Activated T-cell treated with anti-CD3 and anti-CD28 coated beads, Interleukin-2, amount 50 U/mL, for 72 hours (primary cell): Measurements from ENCODE around the gene SEC14L1. TPM values are rescaled to one million over a fixed set of nuclear protein-coding genes. Genes with fewer than 3 reads are reported as not detected.

Experiments
- ATAC-seq, 2 donors: fragments of 150-1000 bp; cut with Tn5 transposase; replicated peaks in 1 of 2; 2 replicates each; pipeline ENCODE4 v1.10.0; 2021; ENCODE audit warnings: moderate library complexity in 2 of 2, mild to moderate bottlenecking in 1 of 2
- DNase-seq, 2 donors: peaks; one replicate each; pipeline ENCODE4 v3.0.0; 2021 to 2022; ENCODE audit warnings: mixed read lengths in 1 of 2
- H3K27ac Mint-ChIP-seq: one replicate; pipeline ENCODE4 v1.8.0; 2022; ENCODE audit warnings: mild to moderate bottlenecking, moderate library complexity, mixed read lengths
- H3K27me3 Mint-ChIP-seq: one replicate; pipeline ENCODE4 v1.8.0; 2022; ENCODE audit warnings: low read depth, mixed read lengths
- H3K36me3 Mint-ChIP-seq, 2 donors: one replicate each; pipeline ENCODE4 v1.8.0; 2022; ENCODE audit warnings: mixed read lengths in 2 of 2, mild to moderate bottlenecking in 1 of 2; ENCODE audit not compliant: insufficient read depth in 2 of 2
- H3K4me1 Mint-ChIP-seq: one replicate; pipeline ENCODE4 v1.8.0; 2022; ENCODE audit warnings: low read depth, mixed read lengths
- H3K4me3 Mint-ChIP-seq, 2 donors: one replicate each; pipeline ENCODE4 v1.8.0; 2022; ENCODE audit warnings: mild to moderate bottlenecking in 2 of 2, mixed read lengths in 2 of 2, moderate library complexity in 2 of 2
- H3K9me3 Mint-ChIP-seq, 2 donors: one replicate each; pipeline ENCODE4 v1.8.0; 2022; ENCODE audit warnings: mixed read lengths in 2 of 2
- total RNA-seq, 2 donors: library from RNA; stranded (reverse); gene quantifications; one replicate each; pipeline ENCODE4 v1.2.3, GENCODE V29; 2022

SEC14L1 gene
- total RNA-seq, 2 donors from 2014 or later: 175 to 204 TPM

- H3K36me3 Mint-ChIP-seq: peaks cover 0 to 9% of the 10 kb centered on the region in 2 donors
- H3K27me3 Mint-ChIP-seq: no peaks in the 10 kb centered on the region
- ATAC-seq (peak in 1 of 2 donors; percentile 41), DNase-seq (no peak)
- H3K9me3 Mint-ChIP-seq: no peaks in the 10 kb centered on the region
- H3K4me1 Mint-ChIP-seq: peaks cover 3% of the 10 kb centered on the region
- H3K27ac Mint-ChIP-seq: peak overlapping the region; percentile 86
- H3K4me3 Mint-ChIP-seq: peak overlapping the region; percentile 77 to 83
These were observed 41.7 kb downstream of the SEC14L1 start for GRCh38 chr17:77182205-77183172.

GRCh38 chr17:77184474-77184873, 43.7 kb downstream of the SEC14L1 start:
- ATAC-seq: no peak
- Mint-ChIP-seq H3K27me3 (no peaks in the 10 kb centered on the region), H3K9me3 (no peaks in the 10 kb centered on the region), H3K4me1 (no peaks in the 10 kb centered on the region), H3K36me3 (peaks cover 2 to 9% of the 10 kb centered on the region in 2 donors), H3K27ac (peak overlapping the region; percentile 21), H3K4me3 (peak overlapping the region in 1 of 2 donors; percentile 2)
- DNase-seq: no peak

GRCh38 chr17:77185137-77185536, 44.4 kb downstream of the SEC14L1 start:
- no peak for ATAC-seq
- H3K36me3 Mint-ChIP-seq: peaks cover 2 to 7% of the 10 kb centered on the region in 2 donors
- no peak overlapping the region for H3K4me3 Mint-ChIP-seq
- no peaks in the 10 kb centered on the region for H3K27me3 Mint-ChIP-seq
- H3K9me3 Mint-ChIP-seq: no peaks in the 10 kb centered on the region
- DNase-seq: no peak
- H3K27ac Mint-ChIP-seq: no peak overlapping the region
- H3K4me1 Mint-ChIP-seq: no peaks in the 10 kb centered on the region

GRCh38 chr17:77186141-77186604, 45.4 kb downstream of the SEC14L1 start:
- H3K27me3 Mint-ChIP-seq: no peaks in the 10 kb centered on the region
- ATAC-seq (peak; percentile 56 to 64), DNase-seq (peak; percentile 56 to 59)
- no peak overlapping the region for H3K27ac Mint-ChIP-seq
- H3K4me3 Mint-ChIP-seq: no peak overlapping the region
- H3K36me3 Mint-ChIP-seq: peaks cover 2 to 12% of the 10 kb centered on the region in 2 donors
- H3K9me3 Mint-ChIP-seq: no peaks in the 10 kb centered on the region
- peaks cover 4% of the 10 kb centered on the region for H3K4me1 Mint-ChIP-seq

- Mint-ChIP-seq H3K9me3 (no peaks in the 10 kb centered on the region), H3K4me3 (peak overlapping the region; percentile 53 to 90), H3K27me3 (no peaks in the 10 kb centered on the region), H3K4me1 (peaks cover 4% of the 10 kb centered on the region), H3K27ac (peak overlapping the region; percentile 99), H3K36me3 (peaks cover 11 to 22% of the 10 kb centered on the region in 2 donors)
- no peak for ATAC-seq
- DNase-seq: no peak
These were observed 47.6 kb downstream of the SEC14L1 start for GRCh38 chr17:77188084-77189066.

GRCh38 chr17:77189148-77189547, 48.4 kb downstream of the SEC14L1 start:
- no peaks in the 10 kb centered on the region for H3K9me3 Mint-ChIP-seq
- ATAC-seq (peak; percentile 89 to 95), DNase-seq (peak; percentile 57 to 63)
- H3K4me1 Mint-ChIP-seq: peaks cover 4% of the 10 kb centered on the region
- H3K27ac Mint-ChIP-seq: peak overlapping the region; percentile 99
- H3K36me3 Mint-ChIP-seq: peaks cover 14 to 27% of the 10 kb centered on the region in 2 donors
- H3K27me3 Mint-ChIP-seq: no peaks in the 10 kb centered on the region
- peak overlapping the region; percentile 53 to 90 for H3K4me3 Mint-ChIP-seq

- H3K4me3 Mint-ChIP-seq: peak overlapping the region in 1 of 2 donors; percentile 20
- no peaks in the 10 kb centered on the region for H3K9me3 Mint-ChIP-seq
- H3K36me3 Mint-ChIP-seq: peaks cover 14 to 32% of the 10 kb centered on the region in 2 donors
- no peak for DNase-seq
- H3K27me3 Mint-ChIP-seq: no peaks in the 10 kb centered on the region
- ATAC-seq: no peak
- H3K27ac Mint-ChIP-seq: peak overlapping the region; percentile 99
- H3K4me1 Mint-ChIP-seq: peaks cover 4% of the 10 kb centered on the region
These were observed 49.8 kb downstream of the SEC14L1 start for GRCh38 chr17:77190576-77190975.

GRCh38 chr17:77191244-77191643, 50.5 kb downstream of the SEC14L1 start:
- ATAC-seq: no peak
- Mint-ChIP-seq H3K27ac (no peak overlapping the region), H3K4me3 (no peak overlapping the region), H3K27me3 (no peaks in the 10 kb centered on the region), H3K9me3 (no peaks in the 10 kb centered on the region), H3K36me3 (peaks cover 14 to 38% of the 10 kb centered on the region in 2 donors), H3K4me1 (peaks cover 4% of the 10 kb centered on the region)
- DNase-seq: no peak

GRCh38 chr17:77193653-77194052, 52.9 kb downstream of the SEC14L1 start:
- ATAC-seq: no peak
- no peak for DNase-seq
- Mint-ChIP-seq H3K27me3 (no peaks in the 10 kb centered on the region), H3K4me1 (peaks cover 4% of the 10 kb centered on the region), H3K4me3 (no peak overlapping the region), H3K9me3 (no peaks in the 10 kb centered on the region), H3K36me3 (peaks cover 14 to 45% of the 10 kb centered on the region in 2 donors), H3K27ac (no peak overlapping the region)

GRCh38 chr17:77194179-77194578, 53.4 kb downstream of the SEC14L1 start:
- Mint-ChIP-seq H3K27ac (no peak overlapping the region), H3K27me3 (no peaks in the 10 kb centered on the region), H3K36me3 (peaks cover 12 to 49% of the 10 kb centered on the region in 2 donors), H3K4me3 (no peak overlapping the region), H3K4me1 (peaks cover 4% of the 10 kb centered on the region), H3K9me3 (no peaks in the 10 kb centered on the region)
- DNase-seq (no peak), ATAC-seq (no peak)

GRCh38 chr17:77196251-77196650, 55.5 kb downstream of the SEC14L1 start:
- H3K36me3 Mint-ChIP-seq: peaks cover 15 to 57% of the 10 kb centered on the region in 2 donors
- no peak overlapping the region for H3K27ac Mint-ChIP-seq
- no peaks in the 10 kb centered on the region for H3K4me1 Mint-ChIP-seq
- no peaks in the 10 kb centered on the region for H3K27me3 Mint-ChIP-seq
- H3K4me3 Mint-ChIP-seq: no peak overlapping the region
- H3K9me3 Mint-ChIP-seq: no peaks in the 10 kb centered on the region
- ATAC-seq (no peak), DNase-seq (no peak)

GRCh38 chr17:77197115-77197514, 56.3 kb downstream of the SEC14L1 start:
- H3K27ac Mint-ChIP-seq: no peak overlapping the region
- DNase-seq (no peak), ATAC-seq (no peak)
- H3K4me1 Mint-ChIP-seq: no peaks in the 10 kb centered on the region
- H3K4me3 Mint-ChIP-seq: no peak overlapping the region
- no peaks in the 10 kb centered on the region for H3K27me3 Mint-ChIP-seq
- peaks cover 13 to 50% of the 10 kb centered on the region in 2 donors for H3K36me3 Mint-ChIP-seq
- H3K9me3 Mint-ChIP-seq: no peaks in the 10 kb centered on the region
